K562 (cell line): ENCODE data around the gene VPS16. TPM values are rescaled to one million over a fixed set of nuclear protein-coding genes. Genes with fewer than 3 reads are reported as not detected.

ENCODE experiments used
- GABPA ChIP-seq: fragments of 200-800 bp; sonication (Bioruptor generic); conservative IDR thresholded peaks from 2 replicates; pipeline ENCODE4 v1.6.1; 2016; ENCODE audit warnings: low read depth, missing genetic modification characterization, missing compliant biosample characterization
- HDGF ChIP-seq: fragments of 450-650 bp; IDR thresholded peaks from 2 replicates; pipeline ENCODE4 v1.6.1; 2016
- IRF2 ChIP-seq: sonication (generic); formaldehyde crosslinking; IDR thresholded peaks from 2 replicates; pipeline ENCODE4 v1.8.1; 2022; ENCODE audit warnings: mild to moderate bottlenecking, missing genetic modification reagents
- KLF10 ChIP-seq: fragments of 250-450 bp; sonication (Bioruptor Pico); IDR thresholded peaks from 2 replicates; pipeline ENCODE4 v1.6.1; 2021; ENCODE audit warnings: matching md5 sums
- MITF ChIP-seq: IDR thresholded peaks from 2 replicates; pipeline ENCODE4 v1.6.1; 2014; ENCODE audit warnings: antibody characterized with exemption
- MTA1 ChIP-seq: fragments of 450-650 bp; IDR thresholded peaks from 2 replicates; pipeline ENCODE4 v1.6.1; 2017; ENCODE audit warnings: borderline replicate concordance
- NKRF ChIP-seq: fragments of 450-650 bp; IDR thresholded peaks from 2 replicates; pipeline ENCODE4 v1.6.1; 2016; ENCODE audit warnings: borderline replicate concordance
- POLR3G ChIP-seq: IDR thresholded peaks from 2 replicates; pipeline ENCODE4 v1.6.1; 2011; ENCODE audit not compliant: insufficient read length, insufficient replicate concordance; ENCODE audit errors: extremely low read depth
- PYGO2 ChIP-seq: fragments of 450-650 bp; IDR thresholded peaks from 2 replicates; pipeline ENCODE4 v1.6.1; 2016; ENCODE audit warnings: mild to moderate bottlenecking, missing genetic modification characterization, moderate library complexity, missing compliant biosample characterization
- RBM17 ChIP-seq: fragments of 200-400 bp; formaldehyde crosslinking; IDR thresholded peaks from 2 replicates; pipeline ENCODE4 v1.6.1; 2017; ENCODE audit warnings: low read depth, mild to moderate bottlenecking, low read length, borderline replicate concordance
- SLC30A9 ChIP-seq: fragments of 250-450 bp; sonication (Bioruptor Pico); IDR thresholded peaks from 2 replicates; pipeline ENCODE4 v1.8.0; 2022; ENCODE audit warnings: mild to moderate bottlenecking, moderate library complexity
- TAF1 ChIP-seq: IDR thresholded peaks from 2 replicates; pipeline ENCODE4 v1.6.1; 2011; ENCODE audit warnings: mild to moderate bottlenecking, low read length, moderate library complexity; ENCODE audit not compliant: insufficient read depth, control insufficient read depth, severe bottlenecking; ENCODE audit errors: extremely low read depth
- TCF7 ChIP-seq: sonication (generic); IDR thresholded peaks from 2 replicates; pipeline ENCODE4 v1.6.1; 2016; ENCODE audit warnings: antibody characterized with exemption, borderline replicate concordance
- ZNF507 ChIP-seq: conservative IDR thresholded peaks from 2 replicates; pipeline ENCODE4 v1.6.1; 2017; ENCODE audit warnings: missing genetic modification characterization, missing compliant biosample characterization
- ZNF639 ChIP-seq, 2 experiments: fragments of 200-800 bp in 1 of 2; sonication (Bioruptor generic) in 1 of 2; sonication (generic) in 1 of 2; formaldehyde crosslinking in 1 of 2; IDR thresholded peaks in 1 of 2; conservative IDR thresholded peaks in 1 of 2; 2 replicates each; pipeline versions ENCODE4 v1.5.0 to v1.6.1; 2016 to 2020; ENCODE audit warnings: missing compliant biosample characterization in 1 of 2, missing genetic modification characterization in 1 of 2, missing genetic modification reagents in 1 of 2
- ZNF668 ChIP-seq: fragments of 250-450 bp; sonication (Bioruptor Pico); IDR thresholded peaks from 2 replicates; pipeline ENCODE4 v1.8.0; 2022; ENCODE audit warnings: mild to moderate bottlenecking, inconsistent platforms
- polyA plus RNA-seq, 8 experiments: library from polyadenylated mRNA; depleted of rRNA in 4 of 8; stranded (reverse) in 5 of 8; unstranded in 3 of 8; fragments of >200 nt; fragmentation: Nextera tagmentation in 2 of 8; fragmentation: Illumina TruSeq in 1 of 8; extraction: Ambion mirVana in 2 of 8; extraction: Trizol in 1 of 8; gene quantifications; 2 replicates each; pipeline versions ENCODE4 v1.2.1 to v1.2.3, GENCODE V29; 2011 to 2014; ENCODE audit warnings: inconsistent platforms in 1 of 8, missing spikeins in 1 of 8
- total RNA-seq, 7 experiments: library from RNA; depleted of rRNA in 6 of 7; stranded (reverse); fragments of >200 nt in 6 of 7; fragmentation: Illumina TruSeq in 2 of 7; extraction: Trizol in 2 of 7; gene quantifications; 2 replicates each; pipeline versions ENCODE4 v1.2.1 to v1.2.3, GENCODE V29; 2011 to 2021; ENCODE audit warnings: low replicate concordance in 1 of 7
- TF ChIP-seq, protein P1 (sequence below): fragments of 250-450 bp; sonication (Bioruptor Pico); IDR thresholded peaks from 2 replicates; pipeline ENCODE4 v1.8.0; 2021; ENCODE audit warnings: moderate library complexity, mild to moderate bottlenecking, inconsistent platforms
- TF ChIP-seq, protein P2 (sequence below): fragments of 250-450 bp; sonication (Bioruptor Pico); IDR thresholded peaks from 2 replicates; pipeline ENCODE4 v1.4.0; 2020; ENCODE audit warnings: mild to moderate bottlenecking, moderate library complexity

Gene VPS16
- total and polyA plus RNA-seq, 9 of the 15 experiments (the other 6 are each of a cell fraction or from before 2014, with no cell fraction given) = 6.8 to 24.7 (median 14.0) TPM

GRCh38 chr20:2800521-2801285, 39.8 kb upstream of the VPS16 start, which contains the start of gene CPXM1 (continued):
- TF ChIP-seq ZNF639 (CRISPR knock-in tag; conservative IDR thresholded peaks at IDR 0.05 in 1 of 2, IDR thresholded peaks at IDR 0.05 in 1 of 2) (no peak), GABPA (tag) (0 out of 2 replicates have a peak, but pooled peaks have one; percentile 31), HDGF (no peak), ZNF507 (tag) (no peak), TCF7 (no peak), KLF10 (no peak), IRF2 (no peak), ZNF668 (CRISPR knock-in tag) (no peak), POLR3G (no peak), MITF (no peak), PYGO2 (tag) (no peak), SLC30A9 (CRISPR knock-in tag) (no peak), RBM17 (no peak), NKRF (no peak), MTA1 (no peak), TAF1 (no peak)
- TF ChIP-seq, protein P1, sequence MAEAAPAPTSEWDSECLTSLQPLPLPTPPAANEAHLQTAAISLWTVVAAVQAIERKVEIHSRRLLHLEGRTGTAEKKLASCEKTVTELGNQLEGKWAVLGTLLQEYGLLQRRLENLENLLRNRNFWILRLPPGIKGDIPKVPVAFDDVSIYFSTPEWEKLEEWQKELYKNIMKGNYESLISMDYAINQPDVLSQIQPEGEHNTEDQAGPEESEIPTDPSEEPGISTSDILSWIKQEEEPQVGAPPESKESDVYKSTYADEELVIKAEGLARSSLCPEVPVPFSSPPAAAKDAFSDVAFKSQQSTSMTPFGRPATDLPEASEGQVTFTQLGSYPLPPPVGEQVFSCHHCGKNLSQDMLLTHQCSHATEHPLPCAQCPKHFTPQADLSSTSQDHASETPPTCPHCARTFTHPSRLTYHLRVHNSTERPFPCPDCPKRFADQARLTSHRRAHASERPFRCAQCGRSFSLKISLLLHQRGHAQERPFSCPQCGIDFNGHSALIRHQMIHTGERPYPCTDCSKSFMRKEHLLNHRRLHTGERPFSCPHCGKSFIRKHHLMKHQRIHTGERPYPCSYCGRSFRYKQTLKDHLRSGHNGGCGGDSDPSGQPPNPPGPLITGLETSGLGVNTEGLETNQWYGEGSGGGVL (CRISPR knock-in tag) = no peak
- TF ChIP-seq, protein P2, sequence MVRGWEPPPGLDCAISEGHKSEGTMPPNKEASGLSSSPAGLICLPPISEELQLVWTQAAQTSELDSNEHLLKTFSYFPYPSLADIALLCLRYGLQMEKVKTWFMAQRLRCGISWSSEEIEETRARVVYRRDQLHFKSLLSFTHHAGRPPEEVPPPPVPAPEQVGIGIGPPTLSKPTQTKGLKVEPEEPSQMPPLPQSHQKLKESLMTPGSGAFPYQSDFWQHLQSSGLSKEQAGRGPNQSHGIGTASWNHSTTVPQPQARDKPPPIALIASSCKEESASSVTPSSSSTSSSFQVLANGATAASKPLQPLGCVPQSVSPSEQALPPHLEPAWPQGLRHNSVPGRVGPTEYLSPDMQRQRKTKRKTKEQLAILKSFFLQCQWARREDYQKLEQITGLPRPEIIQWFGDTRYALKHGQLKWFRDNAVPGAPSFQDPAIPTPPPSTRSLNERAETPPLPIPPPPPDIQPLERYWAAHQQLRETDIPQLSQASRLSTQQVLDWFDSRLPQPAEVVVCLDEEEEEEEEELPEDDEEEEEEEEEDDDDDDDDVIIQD (CRISPR knock-in tag) = no peak
